Stimulated activated CD8-positive, alpha-beta memory T cell treated with anti-CD3 and anti-CD28 coated beads, Interleukin-2, amount 100 ng/mL, for 1 hour (primary cell): Measurements from ENCODE around the gene CERS6.

Experiments used
- DNase-seq, 2 donors: peaks; one replicate each; pipeline ENCODE4 v3.0.0-alpha.2; 2020; ENCODE audit warnings: low read depth in 2 of 2

CERS6 gene

GRCh38 chr2:168568476-168569267, 112.6 kb downstream of the CERS6 start:
- no peak for DNase-seq

DNA sequence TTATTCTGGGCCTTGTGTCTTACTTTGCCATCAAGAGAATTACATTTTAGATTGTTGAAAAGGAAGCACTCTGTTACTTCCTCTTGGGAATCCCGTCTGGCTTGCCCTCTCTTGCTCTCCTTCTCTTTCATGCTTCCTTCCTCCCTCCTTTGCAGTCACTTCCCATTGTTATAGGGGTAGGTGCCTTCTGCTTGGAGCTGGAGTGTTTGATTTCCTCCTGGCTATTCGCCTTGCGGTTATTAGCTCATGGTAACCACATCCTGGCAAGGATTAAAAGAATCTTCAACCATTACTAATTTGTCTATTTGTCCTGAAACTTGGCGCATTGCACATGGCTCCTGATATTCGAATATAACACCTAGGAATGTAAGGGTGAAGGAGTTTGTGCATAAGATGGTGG, 115.0 kb downstream of the CERS6 start:
- no peak for DNase-seq

GRCh38 chr2:168573128-168573903, 117.2 kb downstream of the CERS6 start:
- DNase-seq, result no peak

DNA sequence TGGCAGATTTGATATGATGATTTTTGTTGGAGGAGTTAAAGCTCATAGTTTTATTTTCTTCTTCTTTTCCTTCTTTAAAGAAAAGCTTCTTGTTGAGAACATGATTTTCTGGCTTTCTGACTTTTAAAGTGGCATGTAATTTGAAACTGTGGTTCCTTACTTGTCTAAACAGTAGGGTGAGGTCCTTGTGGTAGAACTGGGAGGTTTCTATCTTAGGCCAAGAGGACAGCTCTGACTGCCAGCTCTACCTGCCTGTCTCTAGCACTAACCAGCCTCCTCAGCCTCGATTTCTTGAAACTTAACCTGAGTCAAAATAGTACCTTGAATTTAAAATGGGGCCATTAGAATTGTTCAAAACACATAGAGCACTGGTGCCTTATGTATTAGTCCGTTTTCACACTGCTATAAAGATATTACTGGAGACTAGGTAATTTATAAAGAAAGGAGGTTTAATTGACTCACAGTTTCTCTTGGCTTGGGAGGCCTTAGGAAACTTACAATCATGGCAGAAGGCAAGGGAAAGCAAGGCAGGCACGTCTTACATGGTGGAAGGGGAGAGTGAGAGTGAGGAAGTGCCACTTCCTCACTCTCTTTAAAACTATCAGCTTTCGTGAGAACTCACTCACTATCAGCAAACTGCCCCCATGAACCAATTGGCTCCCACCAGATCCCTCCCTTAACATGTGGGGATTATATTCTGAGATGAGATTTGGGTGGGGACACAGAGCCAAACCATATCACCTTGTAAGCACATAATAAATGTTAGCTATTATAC, 119.0 kb downstream of the CERS6 start:
- DNase-seq, result no peak

DNA sequence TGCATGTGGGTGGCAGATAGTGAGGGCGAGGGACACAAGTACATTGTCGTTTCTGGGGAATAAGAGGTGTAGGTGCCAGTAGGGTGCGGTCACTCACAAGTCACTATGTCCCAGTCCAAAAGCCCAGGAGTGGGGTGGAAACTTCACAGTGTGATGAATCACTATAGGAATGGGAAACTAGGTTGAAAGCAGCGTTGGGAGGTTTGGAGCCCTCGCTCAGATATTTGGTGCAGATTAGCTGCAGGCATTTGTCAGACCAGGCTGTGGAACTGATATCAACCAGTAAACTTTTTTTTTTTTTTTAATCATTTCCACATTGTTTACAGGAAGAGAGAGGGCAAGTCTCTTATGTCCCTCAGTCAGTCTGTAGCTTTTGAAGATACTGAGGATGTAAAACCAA, 121.8 kb downstream of the CERS6 start:
- DNase-seq, result no peak

GRCh38 chr2:168583064-168583709, 127.1 kb downstream of the CERS6 start:
- no peak for DNase-seq

- no peak for DNase-seq
These were observed 127.8 kb downstream of the CERS6 start for GRCh38 chr2:168583710-168584521.

GRCh38 chr2:168584911-168585310, 128.8 kb downstream of the CERS6 start:
- DNase-seq, result no peak

DNA sequence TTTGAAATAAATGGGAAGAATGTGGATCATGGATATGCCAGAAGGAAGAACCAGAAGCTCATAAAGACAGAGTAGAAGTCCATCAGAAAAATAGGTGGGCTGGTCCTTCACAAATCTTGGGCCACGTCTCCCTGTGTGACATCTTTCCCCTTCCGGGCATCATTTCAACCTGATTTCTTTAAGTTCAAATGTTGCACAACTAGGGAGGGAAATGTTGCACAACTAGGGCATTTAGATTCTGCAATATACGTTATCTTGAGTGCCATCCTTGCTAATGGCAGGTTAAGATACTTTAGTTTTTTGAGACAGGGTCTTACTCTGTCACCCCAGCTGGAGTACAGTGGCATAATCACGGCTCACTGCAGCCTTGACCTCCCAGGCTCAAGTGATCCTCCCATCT, 129.6 kb downstream of the CERS6 start:
- no peak for DNase-seq

- DNase-seq, result no peak
These were observed 131.2 kb downstream of the CERS6 start for GRCh38 chr2:168587307-168587706.

- DNase-seq, result no peak
These were observed 133.5 kb downstream of the CERS6 start for GRCh38 chr2:168589236-168590211.

- DNase-seq, result no peak
These were observed 136.2 kb downstream of the CERS6 start for GRCh38 chr2:168592181-168592831.

GRCh38 chr2:168593713-168594112, 137.6 kb downstream of the CERS6 start:
- no peak for DNase-seq

DNA sequence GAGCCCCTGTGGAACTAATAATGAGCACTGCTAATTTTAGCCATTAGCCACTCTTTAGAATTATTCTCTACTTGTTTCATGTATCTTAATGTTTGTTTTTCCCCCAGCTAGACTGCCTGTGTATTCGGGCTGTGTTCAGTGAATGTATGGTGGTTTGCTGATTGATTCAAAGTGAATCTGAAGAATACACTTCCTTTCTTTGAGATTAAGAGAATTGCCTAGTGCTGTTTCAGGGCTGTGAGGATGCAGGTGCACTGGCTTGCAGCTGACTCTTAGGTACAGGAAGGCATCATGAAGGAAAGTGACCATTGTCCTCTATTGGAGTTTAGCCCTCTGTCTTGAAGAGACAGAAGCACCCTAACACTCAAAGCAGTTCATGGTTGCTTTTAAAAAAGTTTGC, 138.7 kb downstream of the CERS6 start:
- DNase-seq, result no peak

- no peak for DNase-seq
These were observed 141.0 kb downstream of the CERS6 start for GRCh38 chr2:168596881-168597655.

- DNase-seq, result no peak
These were observed 143.7 kb downstream of the CERS6 start for GRCh38 chr2:168599738-168600137.

GRCh38 chr2:168600949-168601348, 144.9 kb downstream of the CERS6 start:
- DNase-seq, result no peak

DNA sequence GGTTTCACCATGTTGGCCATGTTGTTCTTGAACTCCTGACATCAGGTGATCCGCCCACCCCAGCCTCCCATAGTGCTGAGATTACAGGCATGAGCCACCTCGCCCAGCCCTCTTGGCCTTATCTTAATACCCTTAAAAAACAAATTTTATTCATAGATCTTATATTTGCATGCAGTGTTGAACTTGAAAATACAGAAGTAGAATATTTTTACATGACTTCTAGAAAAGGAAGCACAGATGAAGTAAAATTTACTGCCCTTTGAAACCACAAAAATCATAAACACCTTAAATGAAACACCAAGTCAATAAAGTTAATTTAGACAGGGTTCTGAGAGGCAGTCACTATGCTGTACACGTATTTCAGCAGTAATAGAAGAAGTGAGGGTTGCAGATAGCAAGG, 145.7 kb downstream of the CERS6 start:
- DNase-seq, result no peak

DNA sequence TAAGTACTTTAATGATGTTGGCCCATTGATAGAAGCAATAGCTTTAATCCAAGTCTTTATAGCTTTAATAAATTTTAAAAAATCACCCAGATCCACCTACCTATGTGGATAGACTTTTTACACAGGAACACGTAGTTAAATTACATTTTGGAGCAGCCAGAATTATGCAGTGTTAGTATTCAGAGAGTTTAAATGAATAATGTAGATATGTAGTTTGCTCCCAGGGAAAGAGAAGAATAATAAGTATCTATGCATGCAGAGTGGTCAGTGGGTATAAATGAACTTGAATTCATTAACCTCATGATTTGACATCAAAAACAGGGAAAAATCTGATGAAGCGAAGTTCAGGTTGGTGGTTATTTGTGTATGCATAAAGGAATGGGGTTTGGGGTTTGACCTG, 146.3 kb downstream of the CERS6 start:
- no peak for DNase-seq
